HG03103 (cell line): ENCODE results near the gene ARL10.

Source experiments
- ATAC-seq: cut with Tn5 transposase; IDR thresholded peaks from one replicate; pipeline ENCODE4 v1.9.1; 2021; ENCODE audit warnings: low read depth; ENCODE audit not compliant: unreplicated experiment

ARL10 gene

GRCh38 chr5:176365351-176366231 is at the start of gene ARL10:
Gene ARL10, plus strand, starts transcription at chr5:176365487. Its CDS starts 77 bp downstream, at chr5:176365564.
- peak; percentile 34 for ATAC-seq

DNA sequence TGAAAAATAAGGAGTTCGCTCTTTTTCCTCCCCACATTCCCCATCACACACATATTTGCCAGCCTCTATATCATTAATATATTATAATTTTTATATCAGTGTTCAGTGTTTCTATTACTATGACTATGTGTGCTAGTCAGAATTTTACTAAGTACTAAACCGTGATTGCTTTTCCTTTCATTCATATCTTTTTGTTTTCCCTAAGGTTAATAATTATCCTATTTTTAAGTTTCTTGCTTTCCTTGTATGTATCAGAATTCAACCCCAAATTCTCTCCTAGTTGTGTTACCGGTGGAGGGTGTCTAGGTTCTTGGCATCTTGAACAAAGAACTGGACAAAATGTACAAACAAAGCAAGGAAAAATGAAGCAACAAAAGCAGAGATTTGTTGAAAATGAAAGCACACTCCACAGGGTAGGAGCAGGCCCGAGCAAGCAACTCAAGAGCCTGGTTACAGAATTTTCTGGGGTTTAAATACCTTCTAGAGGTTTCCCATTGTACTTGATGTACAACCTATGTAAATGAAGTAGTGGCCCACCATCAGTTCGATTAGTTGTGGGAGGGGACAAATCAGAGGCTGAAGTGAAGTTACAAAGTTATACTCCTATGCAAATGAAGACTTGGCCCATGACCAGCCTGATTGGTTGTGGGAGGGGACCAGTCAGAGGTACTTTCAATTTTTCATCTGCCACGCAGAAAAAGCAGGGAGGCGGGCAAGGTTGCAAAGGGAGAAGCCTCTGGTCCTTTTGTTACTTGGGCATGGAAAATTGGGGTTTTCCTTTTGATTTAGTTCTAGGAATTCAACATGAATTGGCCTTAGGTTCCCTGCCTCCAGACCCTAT is 47.5 kb upstream of the ARL10 start:
- no peak for ATAC-seq

- ATAC-seq, result no peak
Measured at GRCh38 chr5:176319827-176320554, 45.3 kb upstream of the ARL10 start.

- no peak for ATAC-seq
Measured at GRCh38 chr5:176320577-176320976, 44.7 kb upstream of the ARL10 start.

- no peak for ATAC-seq
Measured at GRCh38 chr5:176334031-176334770, 31.1 kb upstream of the ARL10 start.

GRCh38 chr5:176337913-176338312 is 27.4 kb upstream of the ARL10 start:
- ATAC-seq, result no peak

DNA sequence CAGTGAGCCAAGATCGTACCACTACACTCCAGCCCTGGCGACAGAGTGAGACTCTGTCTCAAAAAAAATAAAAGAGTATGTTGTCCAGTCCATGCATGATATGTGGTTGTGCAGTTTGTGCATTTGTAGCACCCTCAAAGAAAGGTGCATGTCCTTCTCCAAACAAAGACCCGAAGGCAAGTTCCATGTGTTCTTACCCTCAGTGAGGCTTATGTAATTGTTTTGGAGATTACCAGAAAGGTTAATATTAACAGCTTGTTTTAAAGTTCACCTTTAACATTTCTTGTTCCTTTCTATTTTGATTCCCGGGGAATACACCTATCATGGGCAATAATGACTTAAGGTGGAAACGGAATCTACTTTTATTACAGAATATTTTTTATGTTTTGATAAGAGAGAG is 26.0 kb upstream of the ARL10 start:
- ATAC-seq, result no peak

GRCh38 chr5:176341325-176342157 is 23.7 kb upstream of the ARL10 start:
- ATAC-seq, result no peak

- no peak for ATAC-seq
Measured at GRCh38 chr5:176342158-176342483, 23.2 kb upstream of the ARL10 start.

DNA sequence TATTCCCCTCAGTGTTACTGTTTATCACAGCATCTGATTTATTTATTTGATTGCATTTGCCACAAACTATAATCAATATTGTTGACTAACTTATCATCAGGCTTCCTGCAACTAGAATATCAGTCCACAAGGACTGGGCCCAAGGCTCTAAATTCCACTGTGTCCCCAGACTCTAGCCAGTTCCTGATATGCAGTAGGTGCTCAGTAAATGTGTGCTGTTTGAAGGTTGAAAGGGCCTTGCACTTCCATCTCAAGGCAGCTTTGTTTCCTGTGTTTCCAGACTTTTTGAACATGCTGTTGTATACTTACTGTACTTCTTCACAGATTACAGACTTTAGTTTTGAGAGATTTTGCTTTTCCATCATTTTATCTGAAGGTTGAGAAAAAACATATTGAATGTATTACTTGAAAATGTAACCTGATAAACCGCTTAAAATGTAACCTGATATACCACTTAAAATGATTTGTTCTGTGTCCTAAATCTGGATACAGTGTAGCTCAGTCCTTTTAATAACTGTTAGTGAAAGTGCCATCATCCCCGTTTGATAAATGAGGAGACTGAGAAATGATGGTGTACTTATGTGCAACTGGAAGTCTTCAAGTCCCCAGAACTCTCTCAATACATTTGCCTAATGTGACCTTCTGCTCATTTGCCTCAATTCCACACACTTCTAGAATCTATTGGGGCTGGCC is 22.4 kb upstream of the ARL10 start:
- ATAC-seq, result no peak

DNA sequence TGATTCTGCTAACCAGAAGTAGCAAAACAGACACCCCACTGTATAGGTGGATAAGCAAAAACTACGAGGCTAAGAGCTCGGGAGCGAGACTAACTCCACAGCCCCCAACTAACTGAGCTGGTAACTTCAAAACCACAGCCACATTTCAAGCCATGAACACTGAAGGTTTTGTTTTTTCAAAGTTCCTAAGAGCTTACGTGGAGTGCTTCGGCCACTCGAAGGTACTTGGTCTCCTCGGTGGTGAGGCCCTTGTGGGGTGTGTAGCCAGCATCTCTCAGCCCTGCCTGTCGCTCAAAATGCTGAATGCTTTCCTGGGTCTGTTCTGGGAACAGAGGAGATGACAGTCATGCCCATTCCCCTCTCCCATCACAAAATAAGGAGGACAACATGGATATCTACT is 14.9 kb upstream of the ARL10 start:
- ATAC-seq, result no peak

GRCh38 chr5:176352116-176352878 is 13.0 kb upstream of the ARL10 start:
- no peak for ATAC-seq

DNA sequence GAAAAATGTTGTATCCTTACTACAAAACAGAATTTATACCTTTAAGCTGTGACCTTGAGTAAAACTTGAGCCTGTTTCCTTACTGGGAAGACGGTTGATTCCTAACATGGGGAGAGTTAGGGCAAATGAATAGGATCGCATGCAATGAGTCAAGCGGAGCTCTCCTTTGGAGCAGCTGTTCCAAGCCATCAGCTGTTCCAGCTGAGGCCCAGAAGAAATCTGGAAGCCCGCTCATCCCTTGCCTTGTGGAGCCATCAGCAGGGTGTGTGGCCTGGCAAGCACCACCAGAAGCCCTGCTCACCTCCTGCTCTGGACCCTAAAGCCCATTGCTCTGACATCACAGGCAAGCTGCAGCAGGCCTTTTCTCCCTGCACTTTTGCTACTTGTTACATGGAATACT is 11.8 kb upstream of the ARL10 start:
- no peak for ATAC-seq

DNA sequence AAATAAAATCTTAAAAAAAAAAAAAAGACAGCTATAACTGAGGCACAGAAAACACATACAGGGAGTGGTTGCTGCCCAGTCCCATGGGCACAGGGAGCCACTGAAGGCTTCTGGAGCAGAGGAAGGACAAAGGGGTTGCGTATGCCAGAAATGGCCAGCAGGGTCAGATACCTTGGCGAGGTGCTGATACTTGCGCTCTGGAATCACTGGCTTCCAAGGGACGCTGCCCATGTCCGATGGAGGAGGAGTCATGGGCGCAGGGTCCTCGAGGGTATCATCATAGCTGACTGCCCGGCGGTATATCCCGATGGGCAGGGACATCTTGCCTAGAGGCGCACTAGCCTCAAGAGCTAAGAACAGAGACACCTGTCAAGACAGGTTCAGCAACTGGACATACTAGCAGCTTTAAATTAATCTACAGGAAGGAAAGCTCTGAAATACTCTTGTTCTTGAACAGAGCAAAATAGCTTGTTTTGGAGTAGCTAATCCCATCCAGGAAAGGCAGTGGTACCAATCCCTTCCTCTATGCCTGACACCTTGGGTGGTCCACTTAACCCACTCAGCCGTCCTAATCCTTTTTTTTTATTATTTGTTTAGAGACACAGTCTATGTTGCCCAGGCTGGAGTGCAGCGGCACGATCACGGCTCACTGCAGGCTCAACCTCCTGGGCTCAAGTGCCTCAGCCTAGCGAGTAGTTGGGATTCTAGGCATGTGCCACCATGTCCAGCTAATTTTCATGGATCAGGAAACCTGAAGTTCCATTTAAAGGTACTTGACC is 9.7 kb upstream of the ARL10 start:
- ATAC-seq, result no peak

- ATAC-seq, result no peak
Measured at GRCh38 chr5:176356179-176356566, 9.1 kb upstream of the ARL10 start.

DNA sequence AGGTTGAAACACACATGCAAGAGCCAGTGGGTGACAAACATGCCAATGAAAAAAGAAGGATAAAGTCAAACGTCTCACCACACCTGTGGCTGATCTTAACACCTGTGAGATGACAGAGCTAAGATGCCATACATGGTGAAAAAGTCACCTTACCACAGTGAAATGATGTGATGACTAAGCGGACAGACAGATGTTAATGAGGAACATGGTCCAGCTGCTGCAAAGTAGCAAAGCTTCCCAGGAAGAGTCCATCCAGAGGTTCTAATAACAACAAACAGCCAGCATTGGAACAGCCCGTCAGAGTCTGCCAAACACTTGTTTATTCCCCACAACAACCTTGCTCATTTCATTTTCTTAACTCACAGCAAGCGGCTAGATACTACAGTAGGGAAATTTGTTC is 5.6 kb upstream of the ARL10 start:
- no peak for ATAC-seq

- no peak for ATAC-seq
Measured at GRCh38 chr5:176360894-176361436, 4.3 kb upstream of the ARL10 start.
